ENCODE results near the gene PIEZO1. TPM values are rescaled to one million over a fixed set of nuclear protein-coding genes. Genes with fewer than 3 reads are reported as not detected.

The PIEZO1 gene
- total and polyA plus RNA-seq, 10 of the 15 experiments (the other 5 are each of a cell fraction or from before 2014, with no cell fraction given): 1.3 to 169 (median 33.4) TPM

DNA sequence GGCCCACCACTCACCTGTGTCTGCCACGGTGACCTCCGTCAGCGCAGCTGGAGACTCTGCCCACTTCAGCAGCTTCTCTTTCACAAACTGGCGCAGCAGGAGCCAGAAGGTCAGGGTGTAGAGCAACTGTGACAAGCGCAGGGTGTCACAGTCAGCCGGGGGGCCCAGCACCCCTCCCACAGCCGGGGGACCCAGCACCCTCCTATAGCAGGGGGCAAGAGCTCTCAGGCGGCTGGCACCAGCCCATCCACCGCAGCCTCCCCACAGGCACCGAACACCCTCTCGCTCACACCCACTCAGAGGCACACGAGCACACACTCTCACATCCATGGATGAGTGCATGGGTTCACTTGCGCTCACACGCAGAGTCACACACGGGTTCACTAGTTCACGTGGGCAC lies 49.9 kb downstream of the PIEZO1 start:
- Histone ChIP-seq H3K27ac (ENCODE audit: control insufficient read depth, insufficient read depth) (no peak overlapping the region), H4K20me1 (ENCODE audit: control insufficient read depth, insufficient read depth) (no peaks in the 10 kb centered on the region), H2AFZ (ENCODE audit: control insufficient read depth, low read depth, low read length) (no peak overlapping the region), H3K9me3 (replicated peaks; ENCODE audit: control insufficient read depth, insufficient read depth, low read length) (no peaks in the 10 kb centered on the region), H3K79me2 (ENCODE audit: control insufficient read depth, insufficient read depth, low read length) (no peaks in the 10 kb centered on the region), H3K36me3 (ENCODE audit: control insufficient read depth in 2 of 2, insufficient read depth in 2 of 2, low read length in 1 of 2) (peaks cover 9 to 47% of the 10 kb centered on the region in 2 experiments; a peak in 3 of 4 replicates), H3K27me3 (replicated peaks in 1 of 2; ENCODE audit: control insufficient read depth in 2 of 2, insufficient read depth in 2 of 2, low read length in 1 of 2) (no peaks in the 10 kb centered on the region), H3K4me3 (no peak overlapping the region), H3K4me2 (ENCODE audit: control insufficient read depth, insufficient read depth) (no peak overlapping the region), H3K9ac (ENCODE audit: control insufficient read depth, insufficient read depth, low read length) (no peak overlapping the region), H3K4me1 (ENCODE audit: control insufficient read depth, insufficient read depth, low read length) (peaks cover 3% of the 10 kb centered on the region; the same call in 1 of the 2 replicates)
- 92% methylated on average over 14 of the region's 16 CpGs for WGBS (ENCODE audit: insufficient coverage, insufficient replicate concordance, low lambda C conversion rate, missing lambda C conversion rate)
- BruUV-seq (replicated peaks): no TSS peak
- in situ Hi-C loops (cut with MboI): no loop called here
- SMC1A ChIA-PET (ENCODE audit: uncharacterized antibody, unreplicated experiment): no interaction called here
- intact Hi-C loops (cut with micrococcal nuclease; ENCODE audit: unreplicated experiment): no loop called here
- FAIRE-seq (no peak), DNase-seq (ENCODE audit: low read depth, low spot score) (no peak), ATAC-seq (no peak)
- POLR2A ChIA-PET: no interaction called here
- CTCF ChIA-PET: interaction anchor here (3.1 kb wide), 1 partner anchor 46 kb away, joined by 51 read pairs; no protein-coding TSS in a partner anchor
- RAD21 ChIA-PET (ENCODE audit: unreplicated experiment): no interaction called here
- 0 out of 2 replicates have a peak, but pooled peaks have one; percentile 29 for TF ChIP-seq TCF3 (IDR thresholded peaks at IDR 0.05; ENCODE audit: borderline replicate concordance, insufficient read depth, low read depth, low read length)
- TF ChIP-seq ZNF687 (IDR thresholded peaks at IDR 0.05): no peak

DNA sequence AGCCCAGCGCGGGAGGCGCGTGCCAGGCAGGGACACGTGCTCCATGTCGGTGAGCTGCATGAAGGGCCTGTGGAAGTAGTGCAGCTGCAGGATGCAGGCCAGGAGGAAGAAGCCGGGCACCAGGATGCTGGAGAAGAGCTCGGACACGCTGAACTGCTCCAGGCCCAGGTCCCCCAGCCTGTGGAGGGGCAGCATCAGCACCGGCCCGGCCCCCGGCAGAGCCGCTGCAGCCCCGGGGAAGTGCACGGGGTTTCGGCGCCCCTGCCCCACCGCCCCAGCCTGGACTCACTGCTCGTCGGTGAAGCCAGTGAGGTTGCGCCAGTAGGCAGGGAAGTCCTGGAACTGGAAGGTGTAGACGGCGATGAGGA lies 50.7 kb downstream of the PIEZO1 start:
- RAD21 ChIA-PET (ENCODE audit: unreplicated experiment): no interaction called here
- Histone ChIP-seq H3K9me3 (replicated peaks; ENCODE audit: control insufficient read depth, insufficient read depth, low read length) (no peaks in the 10 kb centered on the region), H3K4me3 (no peak overlapping the region), H3K36me3 (ENCODE audit: control insufficient read depth in 2 of 2, insufficient read depth in 2 of 2, low read length in 1 of 2) (peaks cover 9 to 48% of the 10 kb centered on the region in 2 experiments; a peak in 3 of 4 replicates), H3K79me2 (ENCODE audit: control insufficient read depth, insufficient read depth, low read length) (no peaks in the 10 kb centered on the region), H2AFZ (ENCODE audit: control insufficient read depth, low read depth, low read length) (no peak overlapping the region), H3K27ac (ENCODE audit: control insufficient read depth, insufficient read depth) (no peak overlapping the region), H4K20me1 (ENCODE audit: control insufficient read depth, insufficient read depth) (no peaks in the 10 kb centered on the region), H3K4me1 (ENCODE audit: control insufficient read depth, insufficient read depth, low read length) (peaks cover 3% of the 10 kb centered on the region; the same call in 1 of the 2 replicates), H3K9ac (ENCODE audit: control insufficient read depth, insufficient read depth, low read length) (no peak overlapping the region), H3K4me2 (ENCODE audit: control insufficient read depth, insufficient read depth) (no peak overlapping the region), H3K27me3 (replicated peaks in 1 of 2; ENCODE audit: control insufficient read depth in 2 of 2, insufficient read depth in 2 of 2, low read length in 1 of 2) (no peaks in the 10 kb centered on the region)
- POLR2A ChIA-PET: no interaction called here
- FAIRE-seq (no peak), ATAC-seq (no peak), DNase-seq (ENCODE audit: low read depth, low spot score) (no peak)
- intact Hi-C loops (cut with micrococcal nuclease; ENCODE audit: unreplicated experiment) (no loop called here), in situ Hi-C loops (cut with MboI) (no loop called here)
- WGBS (ENCODE audit: insufficient coverage, insufficient replicate concordance, low lambda C conversion rate, missing lambda C conversion rate): 93% methylated on average over 22 of the region's 23 CpGs
- TSS peak; percentile 52 for BruUV-seq (replicated peaks)
- SMC1A ChIA-PET (ENCODE audit: uncharacterized antibody, unreplicated experiment): no interaction called here
- CTCF ChIA-PET: no interaction called here
- no peak for TF ChIP-seq SMARCA5 (IDR thresholded peaks at IDR 0.05)
- no peak for TF ChIP-seq CEBPB (IDR thresholded peaks at IDR 0.05; ENCODE audit: borderline replicate concordance in 1 of 2, low read depth in 2 of 2, low read length in 2 of 2)
- TF ChIP-seq, protein P1, sequence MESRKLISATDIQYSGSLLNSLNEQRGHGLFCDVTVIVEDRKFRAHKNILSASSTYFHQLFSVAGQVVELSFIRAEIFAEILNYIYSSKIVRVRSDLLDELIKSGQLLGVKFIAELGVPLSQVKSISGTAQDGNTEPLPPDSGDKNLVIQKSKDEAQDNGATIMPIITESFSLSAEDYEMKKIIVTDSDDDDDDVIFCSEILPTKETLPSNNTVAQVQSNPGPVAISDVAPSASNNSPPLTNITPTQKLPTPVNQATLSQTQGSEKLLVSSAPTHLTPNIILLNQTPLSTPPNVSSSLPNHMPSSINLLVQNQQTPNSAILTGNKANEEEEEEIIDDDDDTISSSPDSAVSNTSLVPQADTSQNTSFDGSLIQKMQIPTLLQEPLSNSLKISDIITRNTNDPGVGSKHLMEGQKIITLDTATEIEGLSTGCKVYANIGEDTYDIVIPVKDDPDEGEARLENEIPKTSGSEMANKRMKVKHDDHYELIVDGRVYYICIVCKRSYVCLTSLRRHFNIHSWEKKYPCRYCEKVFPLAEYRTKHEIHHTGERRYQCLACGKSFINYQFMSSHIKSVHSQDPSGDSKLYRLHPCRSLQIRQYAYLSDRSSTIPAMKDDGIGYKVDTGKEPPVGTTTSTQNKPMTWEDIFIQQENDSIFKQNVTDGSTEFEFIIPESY (IDR thresholded peaks at IDR 0.05): no peak
- no peak for TF ChIP-seq CHD4 (IDR thresholded peaks at IDR 0.05)
- no peak for TF ChIP-seq EED (IDR thresholded peaks at IDR 0.05; ENCODE audit: low read depth)
- no peak for TF ChIP-seq POLR2AphosphoS5 (IDR thresholded peaks at IDR 0.05; ENCODE audit: low read length)
- TF ChIP-seq MYB (IDR thresholded peaks at IDR 0.05; ENCODE audit: borderline replicate concordance, low read depth, low read length): no peak
- TF ChIP-seq, protein P2, sequence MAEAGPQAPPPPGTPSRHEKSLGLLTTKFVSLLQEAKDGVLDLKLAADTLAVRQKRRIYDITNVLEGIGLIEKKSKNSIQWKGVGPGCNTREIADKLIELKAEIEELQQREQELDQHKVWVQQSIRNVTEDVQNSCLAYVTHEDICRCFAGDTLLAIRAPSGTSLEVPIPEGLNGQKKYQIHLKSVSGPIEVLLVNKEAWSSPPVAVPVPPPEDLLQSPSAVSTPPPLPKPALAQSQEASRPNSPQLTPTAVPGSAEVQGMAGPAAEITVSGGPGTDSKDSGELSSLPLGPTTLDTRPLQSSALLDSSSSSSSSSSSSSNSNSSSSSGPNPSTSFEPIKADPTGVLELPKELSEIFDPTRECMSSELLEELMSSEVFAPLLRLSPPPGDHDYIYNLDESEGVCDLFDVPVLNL (IDR thresholded peaks at IDR 0.05; ENCODE audit: low read depth, low read length): no peak
- TF ChIP-seq ZNF217 (IDR thresholded peaks at IDR 0.05): no peak
- no peak for TF ChIP-seq SREBF2 (IDR thresholded peaks at IDR 0.05; ENCODE audit: low read length)

All from GM12878 (cell line).